WTC11 (cell line): ENCODE measurements around the gene FCHSD2.

Experiments
- CBFB ChIP-seq: sonication (generic); formaldehyde crosslinking; IDR thresholded peaks from 2 replicates; pipeline ENCODE4 v1.8.1; 2022; ENCODE audit warnings: mild to moderate bottlenecking, low read depth, missing genetic modification reagents
- CTCF ChIP-seq: fragments of 200-600 bp; IDR thresholded peaks from 2 replicates; pipeline ENCODE4 v1.8.0; 2022; ENCODE audit warnings: antibody characterized with exemption
- E2F1 ChIP-seq: sonication (generic); formaldehyde crosslinking; IDR thresholded peaks from 2 replicates; pipeline ENCODE4 v1.8.0; 2022; ENCODE audit warnings: mild to moderate bottlenecking, missing genetic modification reagents
- FOXP1 ChIP-seq: sonication (generic); formaldehyde crosslinking; IDR thresholded peaks from 2 replicates; pipeline ENCODE4 v1.8.0; 2022; ENCODE audit warnings: missing genetic modification reagents, mild to moderate bottlenecking, moderate library complexity, borderline replicate concordance
- JUN ChIP-seq: sonication (generic); formaldehyde crosslinking; IDR thresholded peaks from 2 replicates; pipeline ENCODE4 v1.8.0; 2023; ENCODE audit warnings: mild to moderate bottlenecking, missing genetic modification reagents
- NR1H2 ChIP-seq: sonication (generic); formaldehyde crosslinking; IDR thresholded peaks from 2 replicates; pipeline ENCODE4 v1.9.0; 2021; ENCODE audit warnings: mild to moderate bottlenecking, moderate library complexity, missing genetic modification reagents
- SP1 ChIP-seq: sonication (generic); formaldehyde crosslinking; conservative IDR thresholded peaks from 2 replicates; pipeline ENCODE4 v1.8.1; 2022; ENCODE audit warnings: missing genetic modification reagents
- TP53 ChIP-seq: sonication (generic); formaldehyde crosslinking; IDR thresholded peaks from 2 replicates; pipeline ENCODE4 v1.8.1; 2023; ENCODE audit warnings: mild to moderate bottlenecking, missing genetic modification reagents
- ZNF121 ChIP-seq: sonication (generic); formaldehyde crosslinking; IDR thresholded peaks from 2 replicates; pipeline ENCODE4 v1.8.0; 2023; ENCODE audit warnings: missing genetic modification reagents

GRCh38 chr11:72826942-72827480 is 315.1 kb downstream of the FCHSD2 start:
- TF ChIP-seq ZNF121 (CRISPR knock-in tag) (no peak), CTCF (no peak), E2F1 (CRISPR knock-in tag) (no peak), NR1H2 (CRISPR knock-in tag) (no peak), FOXP1 (CRISPR knock-in tag) (no peak), CBFB (CRISPR knock-in tag) (no peak), JUN (CRISPR knock-in tag) (no peak), TP53 (CRISPR knock-in tag) (no peak), SP1 (no peak)
